ENCODE measurements around the gene OBSL1. TPM values are rescaled to one million over a fixed set of nuclear protein-coding genes. Genes with fewer than 3 reads are reported as not detected.

The OBSL1 gene
- total RNA-seq, 3 donors from 2014 or later: 69.2 to 91.9 (median 73.1) TPM

GRCh38 chr2:219557791-219558785 is 13.3 kb downstream of the OBSL1 start:
- Histone ChIP-seq H3K4me3 (no peak overlapping the region), H3K4me1 (no peaks in the 10 kb centered on the region), H3K27me3 (no peaks in the 10 kb centered on the region), H3K27ac (no peak overlapping the region), H3K9me3 (no peaks in the 10 kb centered on the region), H3K36me3 (no peaks in the 10 kb centered on the region)
- no peak for DNase-seq (ENCODE audit: low spot score in 2 of 2)
- intact Hi-C loops (cut with DNase I; ENCODE audit: low total_unique reads): no loop called here
- no peak for TF ChIP-seq POLR2AphosphoS5 (IDR thresholded peaks at IDR 0.05)
- no peak for TF ChIP-seq POLR2A (IDR thresholded peaks at IDR 0.05)
- no peak for TF ChIP-seq CTCF (IDR thresholded peaks at IDR 0.05)

GRCh38 chr2:219557320-219557719 is 14.0 kb downstream of the OBSL1 start:
- TF ChIP-seq POLR2A (IDR thresholded peaks at IDR 0.05) (no peak), POLR2AphosphoS5 (IDR thresholded peaks at IDR 0.05) (no peak), CTCF (IDR thresholded peaks at IDR 0.05) (no peak)
- Histone ChIP-seq H3K4me1 (no peaks in the 10 kb centered on the region), H3K9me3 (no peaks in the 10 kb centered on the region), H3K27ac (no peak overlapping the region), H3K27me3 (no peaks in the 10 kb centered on the region), H3K4me3 (no peak overlapping the region), H3K36me3 (no peaks in the 10 kb centered on the region)
- DNase-seq (ENCODE audit: low spot score in 2 of 2): no peak
- intact Hi-C loops (cut with DNase I; ENCODE audit: low total_unique reads): no loop called here

- H3K9me3 ChIP-seq: no peaks in the 10 kb centered on the region
- H3K4me3 ChIP-seq: no peak overlapping the region
- no peak for DNase-seq (ENCODE audit: low spot score in 2 of 2)
- H3K4me1 ChIP-seq: peaks cover 5% of the 10 kb centered on the region in 2 donors
- H3K27ac ChIP-seq: no peak overlapping the region
- TF ChIP-seq POLR2AphosphoS5 (IDR thresholded peaks at IDR 0.05): no peak
- TF ChIP-seq CTCF (IDR thresholded peaks at IDR 0.05): no peak
- TF ChIP-seq POLR2A (IDR thresholded peaks at IDR 0.05): no peak
- intact Hi-C loops (cut with DNase I; ENCODE audit: low total_unique reads): no loop called here
- H3K36me3 ChIP-seq: no peaks in the 10 kb centered on the region
- no peaks in the 10 kb centered on the region for H3K27me3 ChIP-seq
Measured at GRCh38 chr2:219556413-219556812, 14.9 kb downstream of the OBSL1 start.

- DNase-seq (ENCODE audit: low spot score in 2 of 2): no peak
- no peaks in the 10 kb centered on the region for H3K9me3 ChIP-seq
- intact Hi-C loops (cut with DNase I; ENCODE audit: low total_unique reads): no loop called here
- H3K27me3 ChIP-seq: no peaks in the 10 kb centered on the region
- H3K4me1 ChIP-seq: peaks cover 5 to 6% of the 10 kb centered on the region in 2 donors
- H3K4me3 ChIP-seq: no peak overlapping the region
- TF ChIP-seq CTCF (IDR thresholded peaks at IDR 0.05) (no peak), POLR2A (IDR thresholded peaks at IDR 0.05) (no peak), POLR2AphosphoS5 (IDR thresholded peaks at IDR 0.05) (no peak)
- H3K36me3 ChIP-seq: no peaks in the 10 kb centered on the region
- H3K27ac ChIP-seq: no peak overlapping the region
Measured at GRCh38 chr2:219555956-219556355, 15.4 kb downstream of the OBSL1 start.

GRCh38 chr2:219554350-219554749 is 17.0 kb downstream of the OBSL1 start:
- H3K4me1 ChIP-seq: peaks cover 5 to 6% of the 10 kb centered on the region in 2 donors
- no peak overlapping the region for H3K4me3 ChIP-seq
- H3K9me3 ChIP-seq: no peaks in the 10 kb centered on the region
- TF ChIP-seq CTCF (IDR thresholded peaks at IDR 0.05) (no peak), POLR2A (IDR thresholded peaks at IDR 0.05) (no peak), POLR2AphosphoS5 (IDR thresholded peaks at IDR 0.05) (no peak)
- intact Hi-C loops (cut with DNase I; ENCODE audit: low total_unique reads): no loop called here
- no peak overlapping the region for H3K27ac ChIP-seq
- no peaks in the 10 kb centered on the region for H3K36me3 ChIP-seq
- DNase-seq (ENCODE audit: low spot score in 2 of 2): no peak
- no peaks in the 10 kb centered on the region for H3K27me3 ChIP-seq
